KBM-7 (cell line): Measurements from ENCODE around the gene FBXL3.

Experiments
- DNase-seq: peaks from one replicate; pipeline ENCODE4 v3.0.0-alpha.2; 2015
- in situ Hi-C: fragments of 300-500 bp; cut with MboI; formaldehyde crosslinking; loops from 2 replicates; pipeline ENCODE4 v1.14.3; 2020; ENCODE audit warnings: low sequenced_read_pairs, low pct_unique_long_range_greater_than_20kb, mixed read lengths

The FBXL3 gene

GRCh38 chr13:76993021-76993420, 33.9 kb downstream of the FBXL3 start:
- in situ Hi-C loops, result no loop called here
- DNase-seq, result no peak

- no peak for DNase-seq
- in situ Hi-C loops, result no loop called here
These were observed 34.4 kb downstream of the FBXL3 start for GRCh38 chr13:76992548-76993001.

- in situ Hi-C loops, result no loop called here
- DNase-seq, result peak; percentile 93
These were observed 35.0 kb downstream of the FBXL3 start, which contains the start of gene CLN5 for GRCh38 chr13:76991796-76992547. CLN5 (plus strand) TSS chr13:76992081; CDS start chr13:76992099, 18 bp downstream.

GRCh38 chr13:76991432-76991795, 35.5 kb downstream of the FBXL3 start:
- DNase-seq, result no peak
- in situ Hi-C loops, result no loop called here

GRCh38 chr13:76983676-76984075, 43.3 kb downstream of the FBXL3 start:
- DNase-seq, result no peak
- in situ Hi-C loops, result no loop called here

- no peak for DNase-seq
- in situ Hi-C loops, result no loop called here
These were observed 44.9 kb downstream of the FBXL3 start for GRCh38 chr13:76982061-76982460.

GRCh38 chr13:76980075-76980718, 46.8 kb downstream of the FBXL3 start:
- in situ Hi-C loops, result no loop called here
- peak; percentile 74 for DNase-seq

GRCh38 chr13:76976929-76977328, 50.0 kb downstream of the FBXL3 start:
- no peak for DNase-seq
- in situ Hi-C loops, result no loop called here

GRCh38 chr13:76976490-76976889, 50.5 kb downstream of the FBXL3 start:
- no peak for DNase-seq
- in situ Hi-C loops, result no loop called here

GRCh38 chr13:76975863-76976262, 51.1 kb downstream of the FBXL3 start:
- in situ Hi-C loops, result no loop called here
- no peak for DNase-seq

- DNase-seq, result no peak
- in situ Hi-C loops, result no loop called here
These were observed 52.4 kb downstream of the FBXL3 start for GRCh38 chr13:76974618-76974975.

- DNase-seq, result no peak
- in situ Hi-C loops, result no loop called here
These were observed 52.9 kb downstream of the FBXL3 start for GRCh38 chr13:76973920-76974617.

GRCh38 chr13:76971851-76972829, 54.8 kb downstream of the FBXL3 start:
- no peak for DNase-seq
- in situ Hi-C loops, result no loop called here

- in situ Hi-C loops, result no loop called here
- DNase-seq, result no peak
These were observed 55.7 kb downstream of the FBXL3 start for GRCh38 chr13:76971215-76971614.

GRCh38 chr13:76969488-76970365, 57.2 kb downstream of the FBXL3 start:
- DNase-seq, result no peak
- in situ Hi-C loops, result no loop called here

- no peak for DNase-seq
- in situ Hi-C loops, result no loop called here
These were observed 58.9 kb downstream of the FBXL3 start for GRCh38 chr13:76968041-76968440.

GRCh38 chr13:76967031-76967430, 59.9 kb downstream of the FBXL3 start:
- in situ Hi-C loops, result no loop called here
- no peak for DNase-seq

GRCh38 chr13:76965759-76966421, 61.1 kb downstream of the FBXL3 start:
- in situ Hi-C loops, result no loop called here
- DNase-seq, result no peak
